Fibroblast of skin of scalp (primary cell): ENCODE measurements around the gene FGF5.
"Not testable (repeated sequence)": the region's sequence is repeated elsewhere in the genome, so short reads cannot be mapped to it uniquely, and the experiment has no call there.

Source experiments
- DNase-seq: peaks from one replicate; pipeline ENCODE4 v3.0.0-alpha.2; 2013

FGF5 gene

DNA sequence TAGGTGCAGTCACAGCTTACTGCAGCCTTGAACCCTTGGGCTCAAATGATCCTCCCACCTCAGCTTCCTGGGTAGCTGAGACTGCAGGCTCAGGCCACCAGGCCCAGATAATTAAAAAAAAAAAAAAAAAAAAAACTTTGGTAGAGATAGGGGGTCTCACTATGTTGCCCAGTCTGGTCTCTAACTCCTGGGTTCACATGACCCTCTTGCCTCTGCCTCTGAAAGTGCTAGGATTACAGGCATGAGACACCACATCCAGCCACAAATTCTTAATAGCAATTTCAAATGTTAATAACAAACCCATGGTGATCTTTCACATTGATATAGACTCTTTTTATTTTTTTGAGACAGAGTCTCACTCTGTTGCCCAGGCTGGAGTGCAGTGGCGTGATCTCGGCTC, 12.3 kb upstream of the FGF5 start:
- no peak for DNase-seq

DNA sequence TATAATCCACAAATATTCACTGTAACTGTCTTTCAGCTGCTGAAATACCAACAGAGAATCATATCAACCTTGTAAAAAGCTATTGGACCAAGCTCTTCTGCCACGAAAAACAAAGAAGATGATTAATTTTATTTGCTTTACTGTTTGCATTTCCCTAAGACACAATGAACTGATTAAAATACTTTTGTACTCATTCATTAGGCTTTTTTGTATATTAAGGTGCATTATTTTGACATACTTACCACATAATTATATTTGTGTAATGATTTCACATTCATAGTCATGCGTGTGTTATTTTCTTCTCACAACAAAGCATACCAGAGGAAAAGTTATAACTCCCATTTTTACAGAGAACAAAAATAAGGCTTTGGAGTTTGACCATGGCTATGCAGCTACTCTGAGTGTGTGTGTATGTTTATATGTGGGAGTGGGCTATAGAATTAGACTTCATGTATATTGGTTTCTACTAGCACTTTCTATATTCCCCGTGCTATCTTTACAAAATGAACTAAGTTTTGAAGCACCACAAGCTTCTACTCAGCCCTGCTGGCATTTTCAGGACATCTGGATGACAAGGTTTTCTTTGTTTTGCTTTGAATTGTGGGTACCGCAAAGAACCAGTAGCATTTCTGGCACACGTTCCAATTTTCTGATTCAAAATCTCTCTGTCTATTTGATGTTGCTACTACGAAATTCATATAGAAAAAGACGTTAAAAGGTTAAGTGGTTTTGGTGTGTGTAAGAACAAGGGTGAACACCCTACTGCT, 11.0 kb upstream of the FGF5 start:
- DNase-seq, result peak; percentile 51

DNA sequence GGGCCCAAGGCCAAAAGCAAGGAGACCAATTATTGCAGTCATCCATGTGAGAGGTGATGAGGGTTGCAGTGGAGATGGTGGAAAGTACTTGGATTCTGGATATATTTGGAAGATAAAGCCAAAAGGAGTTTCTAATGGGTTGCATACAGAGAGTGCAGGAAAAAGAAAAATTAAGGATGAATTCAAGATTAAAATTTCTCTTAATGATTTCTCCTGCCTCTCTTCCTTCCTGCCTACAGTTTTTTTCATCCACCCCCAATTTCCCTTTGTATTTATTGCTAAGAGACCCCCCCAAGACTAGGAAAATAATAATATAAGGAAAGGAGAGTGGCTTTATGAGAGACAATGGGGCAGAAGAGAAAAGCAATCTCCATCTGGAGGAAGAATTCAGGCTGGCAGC, 8.6 kb upstream of the FGF5 start:
- no peak for DNase-seq

DNA sequence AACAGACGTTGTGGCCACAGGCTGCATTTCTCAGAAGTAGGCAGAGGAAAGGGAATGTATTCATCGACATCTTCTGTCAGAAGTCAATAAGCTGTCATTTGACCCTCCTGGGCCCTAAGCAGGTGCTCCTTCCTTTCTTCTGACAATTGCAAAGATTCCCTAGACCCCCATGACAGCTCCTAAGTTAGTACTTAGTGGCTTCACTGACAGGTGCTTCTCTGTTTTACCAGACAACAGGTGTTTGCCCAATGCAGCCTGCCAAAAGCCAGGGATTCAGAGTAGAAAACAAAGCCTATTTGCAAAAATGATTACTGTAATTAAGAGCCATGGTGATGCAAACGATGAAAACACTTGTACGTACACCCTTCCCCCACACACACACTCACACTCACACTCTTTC, 7.5 kb upstream of the FGF5 start:
- DNase-seq, result no peak

DNA sequence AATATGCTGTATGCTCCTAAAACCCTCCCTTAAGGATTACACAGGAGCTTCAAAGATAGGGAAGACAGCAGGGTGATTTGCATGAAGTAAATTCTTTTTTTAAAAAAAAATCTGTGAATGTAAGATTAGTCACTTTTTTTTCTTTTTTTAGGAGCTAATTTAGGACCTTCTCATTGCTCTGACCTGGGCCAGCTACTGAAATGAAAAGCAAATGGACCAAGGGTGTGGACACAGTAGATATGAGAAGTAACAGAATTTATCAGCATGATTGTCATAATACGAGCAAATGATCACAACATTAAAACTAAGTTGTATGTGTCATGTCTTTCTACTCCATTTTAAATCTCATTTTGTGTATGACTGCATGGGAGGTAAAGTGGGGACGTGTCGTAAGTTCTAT, 6.6 kb upstream of the FGF5 start:
- DNase-seq, result no peak

DNA sequence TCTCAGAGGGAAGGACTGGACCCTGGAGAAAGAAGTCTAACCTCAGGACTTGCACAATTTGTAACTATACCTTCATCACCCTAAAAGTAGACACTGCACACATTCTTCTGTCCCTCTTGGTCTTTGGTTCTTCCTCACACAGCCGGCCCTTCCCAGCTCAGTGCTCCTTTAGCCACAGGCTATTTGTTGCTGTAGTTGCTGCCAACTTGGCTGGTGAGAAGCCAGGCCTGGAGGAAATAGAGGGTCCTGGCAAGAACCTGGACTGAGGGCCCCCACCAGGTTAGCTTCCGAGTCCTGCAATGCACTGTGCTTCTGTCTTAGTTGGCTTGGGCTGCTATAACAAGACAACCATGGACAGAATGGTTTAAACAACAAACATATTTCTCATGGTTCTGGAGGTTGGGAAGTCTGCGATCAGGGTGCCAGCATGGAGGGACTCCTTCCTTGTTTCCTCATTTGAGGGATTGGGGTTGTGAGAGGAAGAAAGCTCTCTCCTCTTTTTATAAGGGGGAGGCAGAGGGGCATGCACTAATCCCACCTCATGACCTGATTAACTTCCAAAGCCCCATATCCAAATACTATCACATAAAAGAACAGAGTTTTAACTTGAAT, 4.4 kb upstream of the FGF5 start:
- DNase-seq, result no peak

DNA sequence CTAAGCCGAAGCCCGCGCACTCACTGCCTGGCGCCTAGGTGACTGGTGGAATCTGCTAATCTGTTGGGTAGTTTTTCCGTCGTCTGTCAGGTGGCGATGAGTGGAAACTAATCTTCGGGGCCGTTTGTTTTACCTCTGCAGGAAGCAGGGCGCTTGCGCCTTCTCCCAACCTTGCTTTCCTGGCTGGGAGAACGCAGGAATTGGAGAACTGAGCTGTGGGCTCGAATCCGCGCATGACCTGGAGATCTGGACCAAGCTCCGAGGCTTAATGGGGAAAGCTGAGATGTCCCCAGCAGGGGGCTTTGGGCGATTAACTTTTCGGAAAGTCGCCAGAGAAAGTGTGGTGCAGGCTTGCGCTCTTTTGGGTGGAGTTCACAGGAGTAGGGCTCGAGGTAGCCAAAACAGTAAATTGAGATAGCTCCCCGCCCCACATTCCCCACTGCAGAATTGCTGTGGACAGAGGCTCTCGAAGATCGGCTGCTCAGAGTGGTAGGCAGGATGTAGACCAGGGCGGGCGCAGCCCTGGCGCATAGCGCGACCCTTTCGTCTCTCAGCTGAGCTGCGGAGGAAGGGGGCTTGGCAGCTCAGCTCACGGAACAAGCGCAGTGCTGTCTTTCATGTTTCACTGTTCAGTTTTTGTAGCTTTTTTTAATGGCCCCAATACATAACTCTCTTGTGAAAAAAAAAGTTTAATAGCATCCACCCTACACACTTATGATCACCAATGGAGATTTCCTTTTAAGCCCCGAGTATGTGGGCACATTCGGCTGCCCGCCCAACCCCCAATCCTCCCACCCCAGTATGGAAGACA, 2.7 kb upstream of the FGF5 start:
- peak; percentile 42 for DNase-seq

DNA sequence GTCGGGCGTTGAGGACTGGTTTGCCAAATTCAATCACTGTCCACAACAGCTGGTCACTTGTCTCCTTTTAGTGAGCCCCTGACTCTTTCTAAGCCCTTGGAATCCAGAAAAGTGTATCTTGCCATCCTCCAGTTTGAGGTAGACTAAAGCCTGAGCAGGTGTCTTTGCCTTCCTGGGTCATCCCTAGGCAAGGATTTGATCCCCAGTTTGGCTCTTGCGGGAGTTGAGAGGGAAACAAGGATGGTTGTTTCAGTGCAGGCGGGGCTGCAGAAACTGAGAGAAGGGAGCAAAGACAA, 2.2 kb upstream of the FGF5 start:
- no peak for DNase-seq

DNA sequence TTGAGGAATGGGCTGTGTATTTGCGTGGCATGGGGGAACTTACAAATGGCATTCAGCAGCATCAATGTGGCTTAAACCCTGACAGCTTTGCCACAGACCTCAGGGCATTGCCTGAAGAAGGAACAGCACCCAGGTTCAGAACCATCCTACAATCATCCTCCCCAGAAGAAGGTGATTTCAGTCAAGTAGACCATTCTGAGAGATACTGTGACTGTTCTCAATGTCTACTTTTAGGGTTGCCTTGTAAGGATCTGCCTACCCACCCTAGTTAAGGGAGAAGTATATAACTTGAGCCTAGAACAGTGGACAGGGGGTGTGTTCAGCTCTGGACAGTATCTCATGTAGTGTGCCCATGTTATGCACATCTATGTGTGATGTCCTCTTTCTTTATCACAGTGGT, 1.6 kb upstream of the FGF5 start:
- no peak for DNase-seq

DNA sequence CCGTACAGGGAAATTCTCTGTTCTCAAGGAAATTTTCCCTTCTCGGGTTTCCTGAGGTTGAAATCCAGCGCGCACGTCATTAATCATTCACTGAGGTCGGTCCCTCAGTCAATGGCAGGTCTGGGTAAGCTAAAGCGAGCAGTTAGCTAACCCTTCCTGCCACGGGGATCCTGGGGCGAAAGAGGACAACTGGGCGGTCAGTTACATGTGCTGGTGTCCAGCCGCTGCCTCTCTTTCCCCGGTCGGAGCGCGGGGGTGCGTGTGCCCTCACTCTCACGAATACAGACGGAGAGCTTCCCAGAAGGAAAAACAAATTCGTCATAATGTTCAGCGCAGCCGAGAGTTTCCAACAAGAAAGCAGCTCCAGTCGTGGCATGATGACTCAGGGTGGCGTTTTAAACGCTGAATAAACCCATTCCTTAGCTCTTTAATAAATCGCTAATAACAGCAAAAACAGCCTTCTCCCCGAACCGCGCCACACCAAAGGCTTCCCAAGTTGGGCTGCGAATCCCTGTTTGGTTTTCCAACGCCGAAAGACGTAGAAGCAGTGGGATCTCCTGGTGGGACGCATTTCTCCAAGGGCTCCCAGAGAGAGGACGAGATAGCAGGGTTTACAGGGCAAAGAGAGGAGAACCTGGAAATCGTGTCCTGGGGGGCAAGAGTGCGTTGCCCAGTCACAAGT, 752 bp upstream of the FGF5 start:
- peak; percentile 79 for DNase-seq

DNA sequence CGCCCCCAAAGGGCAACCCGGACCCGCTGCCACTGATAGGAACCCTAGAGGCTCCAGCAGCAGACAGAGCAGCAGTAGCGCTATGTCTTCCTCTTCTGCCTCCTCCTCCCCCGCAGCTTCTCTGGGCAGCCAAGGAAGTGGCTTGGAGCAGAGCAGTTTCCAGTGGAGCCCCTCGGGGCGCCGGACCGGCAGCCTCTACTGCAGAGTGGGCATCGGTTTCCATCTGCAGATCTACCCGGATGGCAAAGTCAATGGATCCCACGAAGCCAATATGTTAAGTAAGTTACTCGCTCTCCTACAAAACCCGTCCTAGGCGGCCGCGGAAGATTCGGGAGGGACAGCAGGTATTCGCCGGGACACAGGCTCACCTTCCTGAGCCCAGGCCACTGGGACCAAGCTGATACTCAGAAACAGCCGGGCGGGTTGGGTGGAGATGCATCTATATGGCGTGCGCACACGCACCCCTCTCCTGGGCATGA, 477 bp downstream of the FGF5 start:
- peak; percentile 70 for DNase-seq

DNA sequence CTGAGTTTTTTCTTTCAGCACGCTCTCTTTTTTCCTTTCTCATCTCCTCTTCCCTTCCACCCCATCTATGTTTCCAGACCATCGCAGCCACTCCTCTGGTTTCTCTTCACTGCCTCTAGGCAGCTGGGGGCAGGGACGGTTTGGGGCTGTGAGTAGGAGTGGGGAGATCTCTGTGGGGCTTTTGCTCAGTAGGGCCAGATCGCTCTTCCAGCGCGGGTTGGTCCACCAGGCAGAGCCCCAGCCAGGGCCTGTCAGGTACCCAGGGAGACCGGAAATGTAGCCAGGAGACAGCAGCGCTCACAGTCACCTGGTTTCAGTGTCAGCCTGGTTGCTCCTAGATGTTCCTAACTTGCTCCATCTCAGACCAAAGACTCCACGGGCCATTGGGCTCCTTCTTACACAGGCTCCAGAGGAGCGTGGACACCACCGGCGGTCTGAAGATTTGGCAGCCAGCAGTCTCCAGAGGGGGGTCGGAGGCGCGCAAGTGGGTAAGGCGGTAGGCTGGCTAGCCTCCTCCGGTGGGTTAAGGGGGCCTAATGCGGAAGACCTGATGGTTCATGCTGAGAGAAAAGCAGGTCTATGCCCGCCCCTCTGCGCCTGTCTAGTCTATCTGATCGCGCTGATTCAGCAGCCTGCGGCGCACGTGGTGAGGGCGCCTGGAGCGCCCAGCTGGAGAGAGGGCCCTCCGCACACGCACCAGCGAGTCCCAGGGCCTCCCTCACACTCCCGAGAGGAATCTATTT, 1.8 kb downstream of the FGF5 start:
- peak; percentile 69 for DNase-seq

DNA sequence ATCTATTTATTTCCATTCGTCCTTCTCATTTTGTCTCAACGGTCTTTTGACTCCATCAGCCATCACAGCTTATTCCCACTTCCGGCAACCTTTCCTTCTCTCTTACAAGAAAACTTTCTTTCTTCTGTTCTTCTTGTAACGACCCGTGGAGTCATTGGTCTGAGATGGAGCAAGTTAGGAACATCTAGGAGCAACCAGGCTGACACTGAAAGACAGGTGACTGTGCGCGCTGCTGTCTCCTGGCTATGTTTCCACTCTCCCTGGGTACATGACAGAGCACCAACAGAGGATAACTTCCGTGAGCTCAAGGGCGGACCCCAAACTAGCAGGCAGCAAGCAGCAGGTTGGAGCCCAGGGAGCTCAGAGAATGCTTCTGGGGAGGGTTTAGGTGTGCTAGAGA, 2.5 kb downstream of the FGF5 start:
- peak; percentile 35 for DNase-seq

DNA sequence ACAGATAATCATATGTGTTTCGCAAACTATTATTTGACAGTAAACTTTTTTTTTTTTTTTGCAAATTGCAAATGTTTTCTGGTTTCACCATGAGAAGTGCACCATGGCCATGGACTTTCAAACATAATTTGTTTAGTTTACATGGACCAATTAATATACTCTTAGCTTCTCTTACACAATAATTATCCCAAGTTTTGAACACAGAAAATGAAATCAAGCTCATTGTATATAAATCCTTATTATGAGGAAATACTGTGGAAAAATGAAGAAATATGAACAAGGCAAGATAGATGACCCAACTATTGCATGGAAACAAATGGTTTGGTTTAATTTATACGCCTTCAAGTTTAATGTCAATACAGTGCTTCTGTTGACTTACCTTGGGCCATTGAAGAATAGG, 3.9 kb downstream of the FGF5 start:
- no peak for DNase-seq

DNA sequence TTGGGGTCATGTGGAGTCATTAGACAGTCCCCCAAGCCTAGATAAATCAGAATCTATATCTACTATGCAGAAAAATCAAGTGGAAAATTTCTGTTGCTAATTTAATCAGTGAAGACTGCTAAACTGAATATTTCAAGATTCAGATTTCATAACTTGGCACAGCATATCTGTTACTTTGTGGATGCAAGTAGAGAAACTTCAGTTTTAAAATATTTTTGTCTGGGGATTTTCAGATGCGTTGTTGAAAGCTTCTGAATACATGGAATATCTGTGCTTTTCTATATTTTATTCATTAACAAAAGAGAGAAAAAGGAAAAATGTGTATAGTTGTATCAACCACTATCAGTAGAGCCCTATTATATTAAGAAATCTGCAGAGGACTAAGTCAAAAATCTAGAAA, 4.4 kb downstream of the FGF5 start:
- no peak for DNase-seq

DNA sequence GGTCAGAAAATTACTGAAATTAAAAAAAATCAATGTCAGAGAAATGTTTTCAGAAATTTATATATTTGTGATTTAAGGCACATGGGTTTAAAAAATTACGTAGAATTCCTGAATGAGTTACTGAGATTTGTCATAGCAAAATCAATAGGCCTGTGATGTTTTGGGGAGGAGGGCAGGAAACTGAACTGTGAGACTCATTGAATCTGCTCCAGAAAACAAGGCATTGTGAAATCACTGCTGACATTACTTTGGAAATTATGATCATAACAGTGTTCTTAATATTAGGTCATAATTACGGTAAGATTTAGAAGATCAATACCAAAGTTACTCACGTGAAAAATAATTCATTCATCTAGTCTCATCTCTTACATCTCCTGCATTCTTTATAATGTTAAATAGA, 5.3 kb downstream of the FGF5 start:
- DNase-seq, result no peak

DNA sequence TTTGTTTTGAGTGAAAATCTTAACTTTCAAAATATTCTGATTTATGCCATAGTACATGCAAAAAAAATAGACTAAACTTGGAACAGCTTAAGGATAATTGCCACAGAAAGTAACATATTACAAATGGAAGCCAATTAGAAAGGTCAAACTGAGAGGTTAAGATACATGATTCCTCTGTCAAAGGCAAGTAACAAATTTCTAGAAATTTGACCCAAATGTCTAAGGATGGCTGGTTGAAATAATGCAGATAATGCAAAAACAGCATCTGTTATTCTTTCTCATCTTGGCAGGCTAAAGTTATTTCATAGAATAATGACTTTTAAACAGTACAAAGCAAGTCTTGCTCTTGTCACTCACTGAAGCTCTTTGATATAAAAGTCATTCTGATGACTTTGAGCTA, 10.5 kb downstream of the FGF5 start:
- DNase-seq, result no peak

DNA sequence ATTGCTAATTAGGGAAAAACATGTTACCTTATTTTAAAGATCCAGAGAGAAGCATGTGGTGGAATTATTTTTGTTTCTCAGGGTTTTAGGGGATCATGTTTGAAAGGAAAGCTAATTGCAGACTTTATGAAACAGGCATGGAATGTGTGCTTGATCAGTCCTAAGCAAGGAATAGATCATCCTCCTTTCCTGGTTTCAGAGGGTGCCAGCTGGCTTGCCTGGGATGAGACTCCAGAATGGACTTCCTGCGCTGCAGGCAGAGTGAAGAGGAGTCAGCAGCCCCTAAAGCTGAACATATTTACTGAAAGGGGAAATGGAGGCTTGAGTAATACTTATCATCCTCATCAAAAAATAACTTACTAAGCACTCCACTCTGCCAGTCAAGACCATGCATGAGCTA, 13.3 kb downstream of the FGF5 start:
- DNase-seq, result no peak

DNA sequence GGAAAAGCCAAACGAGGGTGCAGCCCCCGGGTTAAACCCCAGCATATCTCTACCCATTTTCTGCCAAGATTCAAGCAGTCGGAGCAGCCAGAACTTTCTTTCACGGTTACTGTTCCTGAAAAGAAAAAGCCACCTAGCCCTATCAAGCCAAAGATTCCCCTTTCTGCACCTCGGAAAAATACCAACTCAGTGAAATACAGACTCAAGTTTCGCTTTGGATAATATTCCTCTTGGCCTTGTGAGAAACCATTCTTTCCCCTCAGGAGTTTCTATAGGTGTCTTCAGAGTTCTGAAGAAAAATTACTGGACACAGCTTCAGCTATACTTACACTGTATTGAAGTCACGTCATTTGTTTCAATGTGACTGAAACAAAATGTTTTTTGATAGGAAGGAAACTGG, 20.0 kb downstream of the FGF5 start:
- no peak for DNase-seq

DNA sequence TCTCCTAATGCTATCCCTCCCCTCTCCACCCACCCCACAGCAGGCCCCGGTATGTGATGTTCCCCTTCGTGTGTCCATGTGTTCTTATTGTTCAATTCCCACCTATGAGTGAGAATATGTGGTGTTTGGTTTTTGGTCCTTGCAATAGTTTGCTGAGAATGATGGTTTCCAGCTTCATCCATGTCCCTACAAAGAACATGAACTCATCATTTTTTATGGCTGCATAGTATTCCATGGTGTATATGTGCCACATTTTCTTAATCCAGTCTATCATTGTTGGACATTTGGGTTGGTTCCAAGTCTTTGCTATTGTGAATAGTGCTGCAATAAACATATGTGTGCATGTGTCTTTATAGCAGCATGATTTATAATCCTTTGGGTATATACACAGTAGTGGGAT, 24.2 kb downstream of the FGF5 start:
- not testable (repeated sequence) for DNase-seq

DNA sequence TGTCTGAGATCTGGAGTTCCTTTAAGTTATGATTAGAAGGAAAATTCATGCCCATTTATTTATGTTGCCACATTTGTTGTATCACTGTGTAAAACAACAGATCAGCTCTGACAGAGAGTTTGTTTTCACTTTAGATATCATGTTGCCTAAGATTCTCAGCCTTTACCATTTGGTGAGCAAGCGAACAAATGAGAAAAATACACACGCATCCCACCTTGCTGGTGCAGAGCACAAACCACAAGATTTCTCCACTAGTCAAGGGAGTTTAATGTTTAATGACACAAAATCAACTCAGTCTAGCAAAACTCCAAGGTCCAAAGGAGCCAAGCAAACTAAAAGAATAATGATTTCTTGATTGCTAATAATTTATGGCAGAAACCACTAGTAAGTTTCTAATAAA, 27.7 kb downstream of the FGF5 start:
- DNase-seq, result no peak

DNA sequence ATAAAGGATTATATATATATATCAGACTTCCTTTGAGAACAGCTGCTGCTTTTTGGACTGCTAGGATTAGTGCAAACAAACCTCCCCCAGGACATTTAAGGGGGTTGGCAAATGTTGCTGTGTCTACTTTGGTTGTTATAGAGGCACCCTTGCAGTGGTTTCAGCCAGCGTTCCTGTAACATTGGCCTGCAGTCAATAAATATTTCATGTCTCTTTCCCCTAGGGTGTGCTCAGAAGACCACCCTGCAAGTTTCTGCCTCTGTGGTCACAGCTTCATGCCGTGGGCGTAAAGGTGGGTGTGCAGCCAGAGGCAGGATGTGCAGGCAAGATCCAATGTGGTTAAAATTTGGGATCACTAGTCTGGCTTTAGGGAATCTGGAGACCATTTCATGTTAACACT, 28.9 kb downstream of the FGF5 start:
- peak; percentile 55 for DNase-seq

DNA sequence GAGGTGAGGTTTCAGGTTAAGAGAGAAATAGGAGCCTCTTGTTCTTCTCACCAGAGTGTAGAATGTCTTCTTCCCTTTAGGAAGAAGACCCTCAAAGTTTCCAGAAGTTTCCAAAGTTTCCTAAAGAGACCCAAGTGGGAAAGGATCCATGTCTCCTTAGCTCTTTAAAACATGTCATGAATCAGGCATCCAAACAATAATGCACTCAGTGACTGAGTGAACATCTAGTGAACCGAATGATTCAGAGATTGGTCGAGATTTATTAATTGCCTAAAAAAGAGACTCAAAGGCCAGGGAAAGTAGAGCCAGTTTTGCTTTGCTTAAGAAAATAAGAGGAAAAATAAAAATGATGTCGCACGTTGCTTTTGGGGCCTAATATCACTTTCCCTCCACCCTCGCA, 29.4 kb downstream of the FGF5 start:
- peak; percentile 29 for DNase-seq
